Measurements from ENCODE around the gene SCYGR4.

Gene SCYGR4

DNA sequence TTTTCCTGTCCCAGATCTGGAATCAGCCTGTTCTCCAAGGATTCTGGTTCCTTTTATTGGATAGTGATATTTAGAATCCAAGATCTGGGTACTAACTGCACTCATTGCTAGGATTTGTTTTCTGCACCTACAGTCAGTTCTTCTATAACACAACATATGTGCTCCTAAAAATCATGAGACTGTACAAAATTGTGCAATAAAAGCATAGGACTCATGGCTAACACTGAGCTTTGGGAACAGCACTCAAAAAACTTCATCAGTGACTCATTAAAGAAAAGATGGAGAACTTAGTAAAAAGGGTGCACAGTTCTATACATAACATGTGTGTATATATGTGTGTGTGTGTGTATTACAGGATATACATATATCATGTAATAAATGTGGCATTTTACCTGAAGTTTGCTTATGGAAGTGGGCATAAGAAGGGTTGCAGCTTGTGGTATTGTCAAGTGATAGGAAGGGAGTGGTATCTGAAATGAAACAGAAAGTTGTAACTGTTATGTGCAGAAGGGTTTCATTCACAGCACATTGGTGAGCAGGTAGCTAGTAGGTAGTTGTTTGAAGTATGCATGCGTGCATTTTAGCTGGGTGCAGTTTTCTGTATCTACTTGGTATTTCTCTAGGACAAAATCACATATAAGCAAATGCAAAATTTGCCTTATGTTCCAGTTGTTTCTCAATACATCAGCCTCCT lies 24.5 kb upstream of the SCYGR4 start:
- no peaks in the 10 kb centered on the region for H3K9me2 ChIP-seq (ENCODE audit: low read depth, low read length)
- no peaks in the 10 kb centered on the region for H4K20me1 ChIP-seq (ENCODE audit: insufficient read depth, low read length)
- H3K9me3 ChIP-seq (ENCODE audit: low read length) = no peaks in the 10 kb centered on the region
- H3K36me3 ChIP-seq (ENCODE audit: insufficient read depth, low read length) = no peaks in the 10 kb centered on the region
- H3K27me3 ChIP-seq (ENCODE audit: insufficient read depth, low read length) = no peaks in the 10 kb centered on the region
- H3F3A ChIP-seq (ENCODE audit: insufficient read depth, low read length) = no peaks in the 10 kb centered on the region
- no peak overlapping the region for H3K4me2 ChIP-seq (ENCODE audit: low read length)
- no peak overlapping the region for H3K4me3 ChIP-seq (ENCODE audit: low read depth, low read length, poor library complexity, severe bottlenecking)
- H3K27ac ChIP-seq (ENCODE audit: low read depth, low read length, poor library complexity, severe bottlenecking) = no peak overlapping the region
- no peaks in the 10 kb centered on the region for H3K4me1 ChIP-seq (ENCODE audit: insufficient read depth, low read length, severe bottlenecking)
- TF ChIP-seq, protein P1, sequence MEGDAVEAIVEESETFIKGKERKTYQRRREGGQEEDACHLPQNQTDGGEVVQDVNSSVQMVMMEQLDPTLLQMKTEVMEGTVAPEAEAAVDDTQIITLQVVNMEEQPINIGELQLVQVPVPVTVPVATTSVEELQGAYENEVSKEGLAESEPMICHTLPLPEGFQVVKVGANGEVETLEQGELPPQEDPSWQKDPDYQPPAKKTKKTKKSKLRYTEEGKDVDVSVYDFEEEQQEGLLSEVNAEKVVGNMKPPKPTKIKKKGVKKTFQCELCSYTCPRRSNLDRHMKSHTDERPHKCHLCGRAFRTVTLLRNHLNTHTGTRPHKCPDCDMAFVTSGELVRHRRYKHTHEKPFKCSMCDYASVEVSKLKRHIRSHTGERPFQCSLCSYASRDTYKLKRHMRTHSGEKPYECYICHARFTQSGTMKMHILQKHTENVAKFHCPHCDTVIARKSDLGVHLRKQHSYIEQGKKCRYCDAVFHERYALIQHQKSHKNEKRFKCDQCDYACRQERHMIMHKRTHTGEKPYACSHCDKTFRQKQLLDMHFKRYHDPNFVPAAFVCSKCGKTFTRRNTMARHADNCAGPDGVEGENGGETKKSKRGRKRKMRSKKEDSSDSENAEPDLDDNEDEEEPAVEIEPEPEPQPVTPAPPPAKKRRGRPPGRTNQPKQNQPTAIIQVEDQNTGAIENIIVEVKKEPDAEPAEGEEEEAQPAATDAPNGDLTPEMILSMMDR (IDR thresholded peaks at IDR 0.05; ENCODE audit: low read length) = no peak
- no peak for TF ChIP-seq EZH2 (IDR thresholded peaks at IDR 0.05; ENCODE audit: borderline replicate concordance, low read length)
- H3K9ac ChIP-seq (ENCODE audit: low read length) = no peak overlapping the region
- no peaks in the 10 kb centered on the region for H3K79me2 ChIP-seq (ENCODE audit: insufficient read depth, low read length)
- no peak overlapping the region for H2AFZ ChIP-seq (ENCODE audit: low read length)

DNA sequence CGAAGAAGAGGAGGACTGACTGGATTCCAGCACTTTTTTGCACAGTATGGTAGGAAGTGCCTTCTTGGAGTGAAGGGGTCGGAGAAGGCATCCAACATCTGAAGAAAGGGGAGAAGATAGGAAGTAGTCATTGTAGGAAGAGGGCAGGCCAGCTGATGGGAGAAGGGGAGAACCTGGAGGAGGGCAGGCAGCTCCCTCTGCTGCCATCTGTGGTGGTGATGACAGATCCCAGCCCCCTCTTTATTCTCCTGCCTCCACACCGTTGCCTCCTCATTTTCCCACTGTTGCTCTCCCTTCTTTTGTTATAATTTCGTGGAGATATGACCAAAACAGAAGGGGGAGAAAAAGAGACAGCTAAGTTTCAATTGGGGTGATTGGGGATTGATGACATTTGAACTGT lies 21.5 kb upstream of the SCYGR4 start:
- Histone ChIP-seq H3K27ac (ENCODE audit: low read depth, low read length, poor library complexity, severe bottlenecking) (no peak overlapping the region), H2AFZ (ENCODE audit: low read length) (no peak overlapping the region), H3K9me3 (ENCODE audit: low read length) (no peaks in the 10 kb centered on the region), H3K4me3 (ENCODE audit: low read depth, low read length, poor library complexity, severe bottlenecking) (no peak overlapping the region), H3K4me2 (ENCODE audit: low read length) (no peak overlapping the region), H3K9ac (ENCODE audit: low read length) (no peak overlapping the region), H3K36me3 (ENCODE audit: insufficient read depth, low read length) (no peaks in the 10 kb centered on the region), H3F3A (ENCODE audit: insufficient read depth, low read length) (no peaks in the 10 kb centered on the region), H4K20me1 (ENCODE audit: insufficient read depth, low read length) (no peaks in the 10 kb centered on the region), H3K79me2 (ENCODE audit: insufficient read depth, low read length) (no peaks in the 10 kb centered on the region), H3K9me2 (ENCODE audit: low read depth, low read length) (no peaks in the 10 kb centered on the region), H3K4me1 (ENCODE audit: insufficient read depth, low read length, severe bottlenecking) (no peaks in the 10 kb centered on the region), H3K27me3 (ENCODE audit: insufficient read depth, low read length) (no peaks in the 10 kb centered on the region)
- TF ChIP-seq EZH2 (IDR thresholded peaks at IDR 0.05; ENCODE audit: borderline replicate concordance, low read length) = no peak
- TF ChIP-seq, protein P1 (IDR thresholded peaks at IDR 0.05; ENCODE audit: low read length) = no peak

DNA sequence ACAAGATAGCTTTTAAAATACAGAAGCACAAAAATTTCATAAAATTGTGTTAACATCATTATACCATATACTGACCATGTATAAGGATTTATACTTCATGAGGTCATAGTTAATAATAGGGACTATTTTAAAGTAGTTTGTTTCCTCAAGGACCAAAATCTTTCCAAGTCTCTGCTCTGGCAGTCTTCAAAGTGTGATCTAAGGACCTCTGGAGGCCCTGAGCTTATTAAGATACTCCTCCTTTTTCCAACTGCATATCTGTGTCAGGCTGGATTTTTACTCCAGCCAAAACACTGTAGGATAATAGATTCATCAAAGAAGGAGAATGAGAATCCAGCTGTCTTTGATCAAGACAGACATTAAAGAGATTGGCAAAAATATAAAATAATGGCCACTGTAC lies 20.3 kb upstream of the SCYGR4 start:
- Histone ChIP-seq H4K20me1 (ENCODE audit: insufficient read depth, low read length) (no peaks in the 10 kb centered on the region), H3F3A (ENCODE audit: insufficient read depth, low read length) (no peaks in the 10 kb centered on the region), H3K4me2 (ENCODE audit: low read length) (no peak overlapping the region), H3K27me3 (ENCODE audit: insufficient read depth, low read length) (no peaks in the 10 kb centered on the region), H3K9me2 (ENCODE audit: low read depth, low read length) (no peaks in the 10 kb centered on the region), H3K27ac (ENCODE audit: low read depth, low read length, poor library complexity, severe bottlenecking) (no peak overlapping the region), H3K9me3 (ENCODE audit: low read length) (no peaks in the 10 kb centered on the region), H3K79me2 (ENCODE audit: insufficient read depth, low read length) (no peaks in the 10 kb centered on the region), H3K36me3 (ENCODE audit: insufficient read depth, low read length) (no peaks in the 10 kb centered on the region), H3K9ac (ENCODE audit: low read length) (no peak overlapping the region), H3K4me1 (ENCODE audit: insufficient read depth, low read length, severe bottlenecking) (no peaks in the 10 kb centered on the region), H3K4me3 (ENCODE audit: low read depth, low read length, poor library complexity, severe bottlenecking) (no peak overlapping the region), H2AFZ (ENCODE audit: low read length) (no peak overlapping the region)
- TF ChIP-seq EZH2 (IDR thresholded peaks at IDR 0.05; ENCODE audit: borderline replicate concordance, low read length) = no peak
- TF ChIP-seq, protein P1 (IDR thresholded peaks at IDR 0.05; ENCODE audit: low read length) = no peak
